GM21423 (cell line): ENCODE measurements around the gene RNF150.
"Not testable (repeated sequence)": the region's sequence is repeated elsewhere in the genome, so short reads cannot be mapped to it uniquely, and the experiment has no call there.

ENCODE experiments used
- ATAC-seq: cut with Tn5 transposase; IDR thresholded peaks from one replicate; pipeline ENCODE4 v1.9.1; 2021; ENCODE audit warnings: mild to moderate bottlenecking, moderate library complexity; ENCODE audit not compliant: unreplicated experiment

Gene RNF150

GRCh38 chr4:140839406-140839805, 293.9 kb downstream of the RNF150 start:
- ATAC-seq = no peak

- no peak for ATAC-seq
Measured at GRCh38 chr4:140837736-140838135, 295.5 kb downstream of the RNF150 start.

DNA sequence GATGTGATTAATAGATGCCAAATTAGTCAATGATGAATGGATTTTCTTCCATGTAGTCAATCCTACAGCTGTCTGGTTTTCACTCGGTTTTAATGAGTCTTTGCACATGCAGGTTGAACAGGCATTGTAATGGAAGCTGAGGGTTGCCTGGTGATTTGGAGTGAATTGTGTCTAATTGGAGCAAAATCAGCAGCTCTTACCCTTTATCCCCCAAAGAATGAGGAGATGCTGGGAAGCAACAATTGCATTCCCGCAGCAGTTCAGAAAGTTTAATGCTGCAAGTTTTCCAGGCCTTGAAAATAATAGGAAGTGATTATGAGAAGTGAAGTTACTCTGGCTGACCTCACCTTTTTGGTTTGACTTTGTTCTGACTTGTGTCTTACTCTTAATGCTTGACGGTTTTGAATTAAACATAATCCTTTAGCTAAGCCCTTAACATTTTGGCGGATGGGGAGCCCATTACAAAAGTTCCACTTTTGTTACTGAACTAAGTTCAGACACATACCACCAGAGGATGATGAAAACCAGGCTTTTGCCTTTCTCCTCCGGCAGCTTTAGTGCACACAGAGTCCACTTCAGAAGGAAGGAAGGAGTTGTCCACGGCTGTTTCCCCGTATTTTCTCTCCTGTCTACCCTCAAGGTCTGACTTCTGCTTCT, 298.3 kb downstream of the RNF150 start:
- no peak for ATAC-seq

- ATAC-seq = no peak
Measured at GRCh38 chr4:140833280-140833679, 300.0 kb downstream of the RNF150 start.

GRCh38 chr4:140829825-140830224, 303.4 kb downstream of the RNF150 start:
- peak; percentile 98 for ATAC-seq

GRCh38 chr4:140826701-140827027, 306.6 kb downstream of the RNF150 start:
- no peak for ATAC-seq

DNA sequence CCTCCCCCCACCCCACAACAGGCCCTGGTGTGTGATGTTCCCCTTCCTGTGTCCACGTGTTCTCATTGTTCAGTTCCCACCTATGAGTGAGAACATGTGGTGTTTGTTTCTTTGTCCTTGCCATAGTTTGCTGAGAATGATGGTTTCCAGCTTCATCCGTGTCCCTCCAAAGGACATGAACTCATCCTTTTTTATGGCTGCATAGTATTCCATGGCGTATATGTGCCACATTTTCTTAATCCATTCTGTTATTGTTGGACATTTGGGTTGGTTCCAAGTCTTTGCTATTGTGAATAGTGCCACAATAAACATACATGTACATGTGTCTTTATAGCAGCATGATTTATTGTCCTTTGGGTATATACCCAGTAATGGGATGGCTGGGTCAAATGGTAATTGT, 312.7 kb downstream of the RNF150 start:
- not testable (repeated sequence) for ATAC-seq

DNA sequence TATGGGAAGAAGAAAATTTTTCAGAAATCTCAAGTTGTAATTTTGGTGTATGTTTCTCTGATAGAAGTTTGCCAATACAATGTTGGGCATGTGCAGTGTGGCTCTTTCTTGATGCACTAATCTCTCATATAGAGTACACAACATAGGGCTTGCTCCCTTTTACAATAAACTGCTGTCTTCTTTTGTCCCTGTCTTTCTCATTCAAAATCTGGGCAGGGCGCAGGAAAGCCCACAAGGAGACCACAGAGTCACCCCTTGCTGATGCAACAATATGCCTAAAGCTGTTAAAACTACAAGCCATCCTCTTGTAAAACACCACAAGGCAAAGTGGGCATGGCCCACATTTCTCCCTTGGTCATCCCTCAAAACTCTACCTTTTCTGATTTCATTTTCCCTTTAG, 313.7 kb downstream of the RNF150 start:
- no peak for ATAC-seq

- ATAC-seq = no peak
Measured at GRCh38 chr4:140818433-140818832, 314.8 kb downstream of the RNF150 start.

- ATAC-seq = no peak
Measured at GRCh38 chr4:140816806-140817510, 316.3 kb downstream of the RNF150 start.

- ATAC-seq = no peak
Measured at GRCh38 chr4:140813804-140814203, 319.5 kb downstream of the RNF150 start.

DNA sequence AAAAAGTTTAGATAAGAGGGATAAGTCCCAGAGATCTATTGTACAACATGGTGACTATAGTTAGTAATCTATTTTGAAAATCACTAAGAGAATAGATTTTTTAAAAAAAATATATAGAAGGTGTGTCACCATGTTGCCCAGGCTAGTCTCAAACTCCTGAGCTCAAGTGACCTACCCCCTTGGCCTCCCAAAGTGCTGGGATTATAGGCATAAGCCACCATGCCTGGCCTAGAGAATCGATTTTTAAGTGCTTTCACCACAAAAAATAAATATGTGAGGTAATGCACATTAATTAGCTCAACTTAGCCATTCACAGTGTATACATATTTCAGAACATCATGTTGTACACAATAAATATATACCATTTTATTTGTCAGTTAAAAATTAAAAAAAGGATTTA, 320.4 kb downstream of the RNF150 start:
- no peak for ATAC-seq

DNA sequence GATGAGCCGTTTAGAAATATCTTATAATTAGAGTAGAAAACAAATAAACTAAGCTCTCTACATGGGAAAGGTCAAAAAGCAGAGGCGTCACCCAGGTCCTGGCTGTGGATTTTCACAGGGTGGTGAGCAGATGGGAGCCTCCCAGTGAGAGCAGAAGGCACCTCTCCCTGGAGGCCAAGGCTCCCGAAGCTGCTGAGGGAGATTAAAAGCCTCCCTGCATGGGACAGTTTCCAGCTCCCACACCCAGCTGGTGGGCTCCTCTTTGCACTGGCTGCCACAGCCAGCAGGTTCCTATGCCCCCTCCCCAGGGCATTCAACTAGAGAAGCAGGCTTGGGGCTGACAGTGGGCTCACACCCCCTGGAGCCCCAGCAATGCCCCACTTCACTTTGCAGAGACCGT, 321.8 kb downstream of the RNF150 start:
- ATAC-seq = no peak

DNA sequence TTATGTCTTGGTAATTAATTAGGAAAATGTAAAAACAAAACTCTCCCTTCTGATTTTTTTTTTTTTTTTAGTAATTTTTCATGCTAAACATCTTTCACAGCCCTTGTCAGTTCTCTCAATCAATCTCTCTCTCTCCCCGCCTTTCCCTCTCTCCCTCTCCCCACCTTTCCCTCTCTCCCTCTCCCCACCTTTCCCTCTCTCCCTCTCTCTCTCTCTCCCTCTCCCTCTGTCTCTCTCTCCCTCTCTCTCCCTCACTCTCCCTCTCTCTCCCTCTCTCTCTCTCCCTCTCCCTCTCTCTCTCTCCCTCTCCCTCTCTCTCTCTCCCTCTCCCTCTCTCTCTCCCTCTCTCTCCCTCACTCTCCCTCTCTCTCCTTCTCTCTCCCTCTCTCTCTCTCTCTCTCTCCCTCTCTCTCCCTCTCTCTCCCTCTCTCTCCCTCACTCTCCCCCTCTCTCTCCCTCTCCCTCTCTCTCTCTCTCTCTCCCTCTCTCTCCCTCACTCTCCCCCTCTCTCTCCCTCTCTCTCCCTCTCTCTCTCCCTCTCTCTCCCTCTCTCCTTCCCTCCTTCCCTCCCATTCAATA, 322.6 kb downstream of the RNF150 start:
- not testable (repeated sequence) for ATAC-seq
